Kasumi-1 (cell line): Measurements from ENCODE around the gene IFI44L.

ENCODE experiments used
- DNase-seq, 2 experiments: peaks; one replicate each; lab custom pipeline; 2025; lab: John Stamatoyannopoulos, UW

IFI44L gene

GRCh38 chr1:78688697-78689096, 68.4 kb downstream of the IFI44L start:
- peak; percentile 13 to 22 for DNase-seq

- no peak for DNase-seq
These were observed 70.3 kb downstream of the IFI44L start for GRCh38 chr1:78690516-78690915.

GRCh38 chr1:78691995-78692747, 71.9 kb downstream of the IFI44L start:
- DNase-seq, result no peak
